Measurements from ENCODE around the gene IER3IP1.
"Not testable (repeated sequence)": the region's sequence is repeated elsewhere in the genome, so short reads cannot be mapped to it uniquely, and the experiment has no call there.

Gene IER3IP1

GRCh38 chr18:47175898-47176575 is at the start of gene IER3IP1:
Gene IER3IP1, minus strand, starts transcription at chr18:47176364. Its CDS starts 87 bp downstream, at chr18:47176277.
- DNase-seq = peak; percentile 95

DNA sequence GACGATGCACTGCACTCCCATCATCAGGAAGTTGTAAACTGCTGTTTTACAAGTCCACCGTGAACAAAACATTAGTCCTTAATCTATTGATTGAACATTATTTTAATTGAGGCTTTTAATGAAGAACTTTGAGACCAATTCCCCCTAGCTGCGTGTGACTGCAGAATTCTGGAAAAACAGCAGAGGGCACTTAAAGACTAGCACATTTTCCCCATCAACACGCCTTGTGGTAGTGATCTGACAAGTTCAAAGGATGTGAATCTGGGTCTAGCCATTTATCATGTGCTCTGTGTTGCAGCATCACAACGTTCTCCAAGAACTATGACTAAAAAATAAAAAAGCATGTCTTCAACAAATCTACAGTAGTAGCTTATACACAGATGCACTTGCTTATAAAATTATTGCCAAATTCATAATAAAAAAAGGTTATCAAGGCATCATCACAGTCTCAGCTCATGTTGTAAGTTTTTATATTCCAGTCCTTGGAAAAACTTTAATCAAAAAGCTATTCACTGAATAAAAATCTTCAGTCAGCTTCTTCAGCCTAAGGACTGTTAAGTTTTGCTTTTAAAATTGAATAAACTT is 39.5 kb upstream of the IER3IP1 start:
- DNase-seq = peak; percentile 35

- no peak for DNase-seq
Observed at GRCh38 chr18:47209171-47209570, 33.0 kb upstream of the IER3IP1 start.

DNA sequence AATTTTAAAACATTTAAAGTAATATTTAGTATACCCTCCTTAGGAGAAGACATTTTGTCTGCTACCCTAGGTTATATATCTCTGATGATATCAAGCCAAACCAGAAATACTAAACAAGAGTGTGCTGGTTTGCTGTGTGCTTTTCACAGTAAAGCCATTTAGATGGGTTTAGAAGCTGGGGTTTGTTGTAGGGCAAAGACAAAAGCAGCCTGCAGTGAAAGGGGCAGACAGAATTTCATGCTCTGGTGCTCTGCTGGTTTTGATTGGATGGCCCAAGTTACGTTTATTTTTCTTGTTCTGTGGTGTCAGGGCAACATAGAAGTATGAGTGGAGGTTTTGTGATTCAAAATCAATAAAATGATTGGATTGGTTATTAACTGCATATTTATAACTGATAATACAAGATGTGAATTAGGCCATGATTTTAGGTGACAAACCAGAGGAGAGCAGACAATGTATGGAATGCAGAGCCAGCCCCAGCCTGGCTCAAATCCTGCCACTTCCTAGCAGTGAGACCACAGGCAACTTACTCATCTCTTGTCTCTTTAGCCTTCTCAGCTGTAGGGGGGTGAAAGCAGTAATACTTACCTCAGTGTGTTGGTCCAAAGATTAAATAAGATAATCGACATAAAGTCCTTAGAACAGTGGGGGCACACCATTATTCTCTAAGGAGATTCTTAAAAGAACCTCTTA is 30.9 kb upstream of the IER3IP1 start:
- no peak for DNase-seq

DNA sequence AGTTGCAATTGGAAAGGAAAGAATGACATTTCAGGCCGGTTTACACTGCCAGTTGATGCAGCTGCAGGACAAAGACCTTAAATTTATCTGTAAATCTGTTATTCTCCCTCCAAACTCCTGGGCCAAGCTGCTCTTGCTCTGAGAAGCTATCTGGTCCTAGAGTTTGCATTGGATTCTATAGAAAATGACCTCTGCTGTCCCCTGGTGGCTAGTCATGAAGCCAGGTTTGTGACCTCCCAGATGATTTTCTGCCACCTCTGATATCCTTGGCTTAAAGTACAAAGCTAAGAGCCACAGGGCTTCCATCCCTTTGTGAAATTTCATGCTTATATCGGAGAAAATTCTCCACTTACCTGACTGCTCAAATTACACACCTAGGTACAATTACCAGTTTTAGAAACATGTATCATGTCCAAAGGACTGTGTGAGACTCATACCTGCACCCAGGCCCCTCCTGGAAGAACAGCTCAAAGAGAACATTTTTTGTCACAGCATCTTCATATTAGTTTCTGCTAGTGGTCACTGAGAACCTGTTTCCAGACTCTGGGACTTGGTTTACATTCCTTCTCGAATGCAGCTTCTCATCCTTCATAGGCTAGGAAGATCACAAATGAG is 28.9 kb upstream of the IER3IP1 start:
- peak; percentile 57 for DNase-seq

DNA sequence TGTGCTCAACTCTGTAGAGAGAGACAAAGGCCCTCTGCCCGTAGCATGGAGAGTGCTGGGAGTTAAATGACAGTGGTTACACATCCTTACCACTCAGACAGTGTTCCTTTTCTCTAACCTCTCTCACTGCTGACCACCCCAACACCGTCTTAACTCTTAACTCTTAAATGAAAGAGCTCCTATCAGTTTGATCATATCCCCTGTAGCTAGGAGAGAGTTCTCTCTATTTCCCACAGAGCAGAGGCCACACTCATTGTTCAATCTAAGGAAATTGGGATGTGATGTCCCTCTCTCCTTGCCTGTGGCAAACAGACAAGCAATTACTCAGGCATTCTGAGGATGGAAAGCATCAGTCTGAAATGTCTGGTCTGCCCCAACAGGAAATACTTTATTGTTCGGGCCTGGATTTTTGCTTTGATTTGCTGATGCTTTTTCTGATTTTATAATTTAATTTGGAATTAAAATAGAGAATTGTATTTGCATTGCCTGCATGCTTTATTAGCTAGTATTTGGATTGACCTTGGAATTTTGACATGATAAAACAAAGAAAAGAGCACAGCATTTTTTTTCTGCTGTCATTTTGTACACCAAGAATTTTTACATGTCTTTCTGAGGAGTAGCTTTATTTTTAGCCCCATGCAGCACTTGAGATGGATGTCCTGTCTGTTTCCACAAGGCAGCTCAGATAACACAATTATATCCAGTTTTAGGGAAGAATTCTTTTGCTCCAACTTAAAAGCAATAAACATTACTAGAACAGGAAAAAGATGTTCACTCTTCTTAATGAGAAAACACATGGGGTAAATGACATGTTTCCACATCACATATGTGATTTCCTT is 27.7 kb upstream of the IER3IP1 start:
- DNase-seq = no peak

GRCh38 chr18:47195961-47196360 is 19.8 kb upstream of the IER3IP1 start:
- DNase-seq = not testable (repeated sequence)

GRCh38 chr18:47191961-47192360 is 15.8 kb upstream of the IER3IP1 start:
- peak; percentile 37 for DNase-seq

- no peak for DNase-seq
Observed at GRCh38 chr18:47187721-47188120, 11.6 kb upstream of the IER3IP1 start.

DNA sequence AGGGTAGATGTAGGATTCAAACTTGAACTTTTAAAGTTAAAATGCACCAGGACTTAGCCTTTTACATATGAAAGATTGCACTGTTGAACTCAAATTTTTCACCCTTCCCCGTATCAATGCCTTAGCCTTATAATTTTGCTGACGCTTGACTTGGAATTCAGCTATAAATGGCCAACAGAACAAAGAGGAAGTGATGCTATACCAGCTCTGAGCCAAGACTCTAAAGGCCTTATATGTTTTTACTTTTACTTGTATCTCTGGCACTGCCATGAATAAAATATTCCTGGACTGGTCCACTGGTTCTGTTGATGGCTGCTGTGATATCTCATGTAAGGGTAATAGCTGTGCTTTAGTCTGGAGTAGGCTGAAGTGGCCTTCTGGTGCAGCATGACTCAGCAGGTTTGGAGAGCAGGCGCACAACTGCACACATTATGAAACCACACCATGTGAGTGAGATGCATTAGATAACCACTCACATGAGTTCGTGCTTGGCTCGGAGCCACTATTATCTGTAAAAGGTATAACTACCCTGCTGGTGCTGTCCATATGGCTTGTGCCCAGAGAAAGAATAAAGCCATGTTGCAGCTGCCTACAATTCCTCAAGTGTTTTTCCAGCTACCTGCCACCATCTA is 8.4 kb upstream of the IER3IP1 start:
- peak; percentile 73 for DNase-seq

DNA sequence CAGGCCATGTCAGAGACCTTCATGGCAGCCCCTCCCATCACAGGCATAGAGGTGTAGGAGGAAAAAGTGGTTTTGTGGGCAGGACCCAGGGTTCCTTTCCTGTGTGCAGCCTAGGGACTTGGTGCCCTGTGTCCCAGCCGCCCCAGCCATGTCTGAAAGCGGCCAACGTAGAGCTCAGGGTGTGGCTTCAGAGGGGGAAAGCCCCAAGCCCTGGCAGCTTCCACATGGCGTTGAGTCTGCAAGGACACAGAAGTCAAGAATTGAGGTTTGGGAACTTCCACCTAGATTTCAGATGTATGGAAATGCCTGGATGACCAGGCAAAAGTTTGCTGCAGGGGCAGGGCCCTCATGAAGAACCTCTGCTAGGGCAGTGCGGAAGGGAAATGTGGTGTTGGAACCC is 6.0 kb upstream of the IER3IP1 start:
- not testable (repeated sequence) for DNase-seq

DNA sequence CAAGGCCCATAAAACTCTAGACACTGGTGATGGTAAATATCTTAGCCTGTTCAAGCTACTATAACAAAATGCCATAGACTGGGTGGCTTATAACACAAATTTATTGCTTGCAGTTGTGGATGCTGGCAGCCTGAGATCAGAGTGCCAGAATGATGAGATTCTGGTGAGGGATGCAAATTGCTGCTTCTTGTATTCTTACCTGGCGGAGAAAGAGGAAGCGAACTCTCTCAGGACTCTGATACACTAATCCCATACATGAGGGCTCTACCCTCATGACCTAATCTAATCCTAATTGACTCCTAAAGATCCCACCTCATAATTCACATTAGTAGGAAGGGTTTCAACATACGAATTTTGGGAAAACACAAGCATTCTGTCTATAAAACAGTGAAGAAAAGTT is 4.6 kb upstream of the IER3IP1 start:
- no peak for DNase-seq

- DNase-seq = no peak
Observed at GRCh38 chr18:47179520-47179919, 3.4 kb upstream of the IER3IP1 start.

DNA sequence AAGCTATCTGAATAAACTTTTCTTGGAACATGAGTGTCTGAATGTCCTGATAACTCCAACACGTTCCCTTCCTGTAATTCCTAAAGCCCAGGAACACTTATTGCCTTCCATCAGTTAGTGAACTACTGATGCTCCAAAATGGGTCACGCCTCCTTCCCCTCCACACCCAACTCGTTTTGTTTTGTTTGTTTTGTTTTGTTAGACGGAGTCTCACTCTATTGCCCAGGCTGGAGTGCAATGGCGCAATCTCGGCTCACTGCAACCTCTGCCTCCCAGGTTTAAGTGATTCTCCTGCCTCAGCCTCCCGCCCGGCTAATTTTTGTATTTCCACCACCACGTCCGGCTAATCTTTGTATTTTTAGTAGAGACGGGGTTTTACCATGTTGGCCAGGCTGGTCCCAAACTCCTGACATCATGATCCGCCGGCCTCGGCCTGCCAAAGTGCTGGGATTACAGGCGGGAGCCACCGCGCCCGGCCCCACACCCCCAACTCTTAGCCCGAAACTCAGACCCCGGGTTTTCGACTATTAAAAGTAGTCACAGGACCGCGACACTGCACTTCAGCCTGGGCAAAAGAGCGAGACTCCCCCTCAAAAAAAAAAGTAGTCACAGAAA is 774 bp downstream of the IER3IP1 start:
- DNase-seq = no peak

DNA sequence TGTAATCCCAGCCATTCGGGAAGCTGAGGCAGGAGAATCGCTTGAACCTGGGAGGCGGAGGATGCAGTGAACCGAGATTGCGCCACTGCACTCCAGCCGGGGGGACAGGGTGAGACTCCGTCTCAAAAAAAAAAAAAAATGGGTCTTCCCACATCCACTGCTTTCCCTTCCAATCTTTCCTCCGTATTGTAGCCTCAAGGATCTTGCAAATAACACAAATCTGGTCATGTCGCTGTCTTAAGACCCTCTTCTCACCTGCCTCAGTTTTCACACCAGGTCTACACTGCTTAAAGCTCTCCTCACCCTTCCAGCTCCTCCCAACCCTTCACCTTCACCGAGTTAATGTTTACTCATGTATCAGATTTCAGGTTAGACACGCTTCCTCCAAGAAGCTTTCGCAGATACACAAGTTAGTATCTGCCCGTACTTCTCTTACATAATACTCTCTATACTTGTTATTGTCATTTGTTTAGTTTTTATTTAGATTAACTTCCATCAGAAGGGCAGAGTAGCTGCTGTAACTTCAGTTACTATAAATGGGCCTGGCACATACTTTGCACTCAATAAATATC is 1.5 kb downstream of the IER3IP1 start:
- DNase-seq = no peak

DNA sequence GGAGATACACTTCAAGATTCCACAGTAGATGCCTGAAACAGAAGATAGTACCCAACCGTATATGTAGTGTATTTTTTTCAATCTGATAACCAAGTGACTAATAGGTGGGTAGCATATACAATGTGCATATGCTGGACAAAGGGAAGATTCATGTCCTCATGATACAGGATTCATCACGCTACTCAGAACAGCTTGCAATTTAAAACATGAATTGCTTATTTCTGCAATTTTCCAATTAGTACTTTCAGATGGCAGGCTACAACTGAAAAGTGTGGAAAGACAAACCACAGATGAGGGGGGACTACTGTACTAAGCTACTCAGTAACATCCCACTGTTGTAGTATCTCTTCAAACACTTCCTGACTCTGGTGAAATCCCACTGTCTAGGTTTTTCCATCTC is 3.7 kb downstream of the IER3IP1 start:
- no peak for DNase-seq

DNA sequence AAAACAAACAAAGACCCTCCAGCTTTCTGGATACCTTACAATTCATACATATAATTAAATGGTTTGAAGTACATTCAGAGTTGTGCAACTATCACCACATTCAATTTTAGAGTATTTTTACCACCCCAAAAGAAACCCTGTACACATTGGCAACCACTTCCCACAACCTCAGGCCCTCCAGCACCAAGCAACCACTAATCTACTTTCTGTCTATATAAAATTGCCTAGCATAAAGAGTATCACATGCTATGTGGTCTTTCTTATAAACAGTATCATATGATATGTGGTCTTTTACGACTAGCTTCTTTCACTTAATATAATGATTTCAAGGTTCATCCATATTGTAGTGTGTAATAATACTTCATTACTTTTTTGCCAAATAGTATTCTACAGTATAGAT is 7.3 kb downstream of the IER3IP1 start:
- no peak for DNase-seq

DNA sequence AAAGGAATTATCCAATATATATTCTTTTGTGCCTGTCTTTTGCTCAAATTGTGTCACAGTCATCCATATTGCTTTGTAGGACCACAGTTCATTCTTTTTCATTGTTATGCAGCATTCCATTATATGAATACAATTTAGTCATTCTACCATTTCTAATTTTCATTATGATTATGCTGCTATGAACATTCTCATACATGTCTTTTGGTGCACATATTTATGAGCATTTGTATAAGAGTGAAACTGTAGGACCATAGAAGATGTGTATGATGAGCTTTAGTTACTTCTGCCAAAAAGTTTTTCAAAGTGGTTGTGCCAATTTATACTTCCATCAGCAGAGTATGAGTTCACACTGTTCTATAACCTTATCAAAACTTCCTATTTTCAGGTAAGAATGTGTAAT is 7.7 kb downstream of the IER3IP1 start:
- no peak for DNase-seq

DNA sequence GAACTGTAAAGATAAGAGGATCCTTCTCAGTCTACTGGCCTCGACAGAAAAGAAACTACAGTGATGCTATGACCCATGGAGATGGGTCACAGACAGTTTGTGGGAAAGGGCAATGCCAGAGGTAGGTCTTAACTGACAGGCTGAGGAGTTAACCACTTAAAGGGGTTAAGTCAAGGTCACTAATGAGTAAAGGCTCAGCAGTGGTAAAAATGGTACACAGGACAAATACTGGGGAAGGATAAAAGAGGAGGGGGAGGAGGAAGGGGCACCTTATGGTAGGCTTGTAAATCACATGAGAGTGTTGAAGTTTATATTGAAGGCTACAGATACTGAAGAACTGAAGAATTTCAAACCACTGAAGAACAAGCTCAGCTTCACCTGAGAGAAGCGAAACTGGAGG is 9.9 kb downstream of the IER3IP1 start:
- no peak for DNase-seq

DNA sequence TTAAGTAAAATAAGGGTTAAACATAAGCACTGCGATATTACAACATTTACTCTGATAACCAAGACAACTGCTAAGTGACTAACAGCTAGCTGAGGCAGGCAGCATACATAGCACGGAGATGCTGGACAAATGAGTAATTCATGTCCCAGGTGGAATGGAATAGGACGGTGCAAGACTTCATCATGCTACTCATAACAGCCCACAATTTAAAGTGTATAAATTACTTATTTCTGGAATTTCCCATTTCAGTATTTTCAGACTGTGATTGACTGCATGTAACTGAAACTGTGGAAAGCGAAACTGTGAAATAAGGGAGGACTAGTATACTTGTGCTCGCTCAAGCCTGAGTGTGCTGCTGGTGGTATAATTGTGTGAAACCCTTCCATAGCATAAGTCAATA is 12.9 kb downstream of the IER3IP1 start:
- peak; percentile 54 for DNase-seq

DNA sequence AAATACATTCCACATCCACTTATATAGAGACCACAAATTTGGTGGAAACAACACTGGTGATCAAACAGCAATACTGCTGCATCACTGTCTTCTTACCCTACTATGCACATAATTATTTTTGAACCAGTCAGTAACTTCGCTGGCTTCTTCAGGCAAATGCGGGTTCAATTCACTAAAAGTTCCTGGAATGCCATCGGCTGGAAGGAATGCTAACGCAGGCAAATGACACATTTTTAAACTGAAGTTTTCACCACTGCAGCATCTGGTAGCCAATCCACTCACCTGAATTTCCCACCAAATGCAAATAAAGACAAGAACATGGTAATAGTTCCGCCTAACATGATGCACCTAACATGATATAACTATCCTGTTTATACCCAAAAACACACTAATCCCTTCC is 15.9 kb downstream of the IER3IP1 start:
- no peak for DNase-seq

DNA sequence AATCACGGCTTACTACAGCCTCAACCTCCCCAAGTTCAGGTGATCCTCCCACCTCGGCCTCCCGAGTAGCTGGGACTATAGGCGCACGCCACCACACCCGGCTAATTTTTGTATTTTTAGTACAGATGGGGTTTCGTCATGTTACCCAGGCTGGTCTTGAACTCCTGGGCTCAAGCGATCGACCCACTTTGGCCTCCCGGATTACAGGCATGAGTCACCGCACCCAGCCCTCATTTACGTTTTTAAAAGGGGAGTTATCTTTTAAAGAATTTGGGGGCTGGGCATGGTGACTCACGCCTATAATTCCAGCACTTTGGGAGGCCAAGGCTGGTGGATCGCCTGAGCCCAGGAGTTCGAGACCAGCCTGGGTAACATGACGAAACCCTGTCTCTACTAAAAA is 17.8 kb downstream of the IER3IP1 start:
- not testable (repeated sequence) for DNase-seq

All from suppressor macrophage treated with lipopolysaccharide for 4 hours (primary cell).